Inflammatory macrophage treated with lipopolysaccharide for 1 hour (primary cell): ENCODE measurements around the gene OSGEP.
"Not testable (repeated sequence)": the region's sequence is repeated elsewhere in the genome, so short reads cannot be mapped to it uniquely, and the experiment has no call there.

ENCODE experiments used
- DNase-seq, 2 donors: peaks; one replicate each; pipeline ENCODE4 v3.0.0-alpha.2; 2020 to 2022

OSGEP gene

GRCh38 chr14:20469890-20470602 lies 15.4 kb upstream of the OSGEP start:
- DNase-seq, result peak; percentile 84 to 89

- DNase-seq, result peak; percentile 83 to 91
Measured at GRCh38 chr14:20469242-20469889, 14.8 kb upstream of the OSGEP start, which contains the start of gene PNP. Gene PNP, plus strand, starts transcription at chr14:20469406. Its CDS starts 119 bp downstream, at chr14:20469525.

GRCh38 chr14:20468764-20469241 lies 14.2 kb upstream of the OSGEP start:
- no peak for DNase-seq

- peak; percentile 98 to 100 for DNase-seq
Measured at GRCh38 chr14:20461225-20462141, 6.9 kb upstream of the OSGEP start, which contains the start of gene PIP4P1. Gene PIP4P1, minus strand, starts transcription at chr14:20461434. Its CDS starts 109 bp downstream, at chr14:20461325.

- no peak for DNase-seq
Measured at GRCh38 chr14:20460458-20461224, 6.0 kb upstream of the OSGEP start.

GRCh38 chr14:20458031-20458789 lies 3.6 kb upstream of the OSGEP start:
- no peak for DNase-seq

- peak in 1 of 2 donors; percentile 39 for DNase-seq
Measured at GRCh38 chr14:20456971-20457370, 2.4 kb upstream of the OSGEP start.

GRCh38 chr14:20455355-20456300 lies 1.0 kb upstream of the OSGEP start:
- peak; percentile 41 to 69 for DNase-seq

- not testable (repeated sequence) for DNase-seq
Measured at GRCh38 chr14:20452831-20453230, 1.8 kb downstream of the OSGEP start.

- no peak for DNase-seq
Measured at GRCh38 chr14:20446889-20447288, 7.7 kb downstream of the OSGEP start.

- DNase-seq, result not testable (repeated sequence)
Measured at GRCh38 chr14:20443650-20444049, 11.0 kb downstream of the OSGEP start.

GRCh38 chr14:20441461-20441860 lies 13.2 kb downstream of the OSGEP start:
- no peak for DNase-seq

- no peak for DNase-seq
Measured at GRCh38 chr14:20440882-20441281, 13.7 kb downstream of the OSGEP start.

GRCh38 chr14:20440465-20440864 lies 14.1 kb downstream of the OSGEP start:
- DNase-seq, result no peak

- DNase-seq, result no peak
Measured at GRCh38 chr14:20438664-20439063, 15.9 kb downstream of the OSGEP start.

GRCh38 chr14:20436363-20436755 lies 18.3 kb downstream of the OSGEP start:
- DNase-seq, result no peak

GRCh38 chr14:20435582-20436362 lies 18.8 kb downstream of the OSGEP start, which contains the start of gene KLHL33:
Gene KLHL33, minus strand, starts transcription at chr14:20436166. Its CDS starts 355 bp downstream, at chr14:20435811.
- no peak for DNase-seq

GRCh38 chr14:20434701-20435581 lies 19.7 kb downstream of the OSGEP start:
- no peak for DNase-seq
